Stimulated activated CD8-positive, alpha-beta memory T cell treated with anti-CD3 and anti-CD28 coated beads, Interleukin-2, amount 100 ng/mL, for 1 hour (primary cell): Measurements from ENCODE around the gene CAND1.

Experiments
- DNase-seq, 2 donors: peaks; one replicate each; pipeline ENCODE4 v3.0.0-alpha.2; 2020; ENCODE audit warnings: low read depth in 2 of 2

CAND1 gene

GRCh38 chr12:67280572-67280971 lies 11.4 kb downstream of the CAND1 start:
- DNase-seq: no peak

- no peak for DNase-seq
These were observed 15.4 kb downstream of the CAND1 start for GRCh38 chr12:67284561-67284960.

GRCh38 chr12:67286257-67286656 lies 17.1 kb downstream of the CAND1 start:
- no peak for DNase-seq

GRCh38 chr12:67287311-67287710 lies 18.2 kb downstream of the CAND1 start:
- no peak for DNase-seq

GRCh38 chr12:67288561-67288960 lies 19.4 kb downstream of the CAND1 start:
- no peak for DNase-seq

GRCh38 chr12:67290378-67290777 lies 21.2 kb downstream of the CAND1 start:
- DNase-seq: no peak

GRCh38 chr12:67299526-67299925 lies 30.4 kb downstream of the CAND1 start:
- DNase-seq: no peak

- no peak for DNase-seq
These were observed 30.8 kb downstream of the CAND1 start for GRCh38 chr12:67299926-67300325.

GRCh38 chr12:67302162-67302561 lies 33.0 kb downstream of the CAND1 start:
- no peak for DNase-seq

- DNase-seq: no peak
These were observed 36.4 kb downstream of the CAND1 start for GRCh38 chr12:67305544-67305943.

GRCh38 chr12:67306712-67307111 lies 37.6 kb downstream of the CAND1 start:
- no peak for DNase-seq

GRCh38 chr12:67315661-67316060 lies 46.5 kb downstream of the CAND1 start:
- no peak for DNase-seq

GRCh38 chr12:67318786-67319185 lies 49.6 kb downstream of the CAND1 start:
- DNase-seq: no peak

GRCh38 chr12:67319936-67320335 lies 50.8 kb downstream of the CAND1 start:
- DNase-seq: no peak

GRCh38 chr12:67320614-67321295 lies 51.6 kb downstream of the CAND1 start:
- no peak for DNase-seq

- DNase-seq: no peak
These were observed 53.4 kb downstream of the CAND1 start for GRCh38 chr12:67322580-67322979.

- no peak for DNase-seq
These were observed 53.8 kb downstream of the CAND1 start for GRCh38 chr12:67323007-67323406.

- no peak for DNase-seq
These were observed 57.5 kb downstream of the CAND1 start for GRCh38 chr12:67326637-67327036.

- no peak for DNase-seq
These were observed 58.3 kb downstream of the CAND1 start for GRCh38 chr12:67327466-67327865.

GRCh38 chr12:67331123-67331522 lies 62.0 kb downstream of the CAND1 start:
- no peak for DNase-seq

GRCh38 chr12:67331828-67332227 lies 62.7 kb downstream of the CAND1 start:
- DNase-seq: no peak

- no peak for DNase-seq
These were observed 64.5 kb downstream of the CAND1 start for GRCh38 chr12:67333649-67334048.

- DNase-seq: no peak
These were observed 69.3 kb downstream of the CAND1 start for GRCh38 chr12:67338426-67338825.

GRCh38 chr12:67339530-67339929 lies 70.4 kb downstream of the CAND1 start:
- DNase-seq: no peak
